ENCODE data around the gene PLCXD3.
"Not testable (repeated sequence)": the region's sequence is repeated elsewhere in the genome, so short reads cannot be mapped to it uniquely, and the experiment has no call there.

The PLCXD3 gene

GRCh38 chr5:41346609-41347008 lies 163.8 kb downstream of the PLCXD3 start:
- DNase-seq (ENCODE audit: low read depth): no peak

DNA sequence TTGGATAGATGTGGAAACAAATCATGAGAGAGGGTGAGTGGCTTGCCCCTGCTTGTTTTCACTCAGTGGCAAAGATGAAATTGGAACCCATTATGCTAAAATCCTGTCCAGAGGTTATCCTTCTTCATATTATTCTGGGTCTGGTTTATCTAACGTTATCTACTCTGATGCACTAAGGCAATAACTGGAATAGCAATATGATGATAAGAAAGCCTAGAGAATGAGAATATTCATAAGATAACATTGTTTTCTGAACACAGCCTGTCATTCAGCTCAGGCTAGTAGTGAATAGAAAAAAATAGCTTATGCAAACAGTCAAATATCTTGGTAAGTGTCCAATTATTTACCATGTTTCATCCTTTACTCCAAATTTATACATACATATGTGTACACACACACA lies 165.1 kb downstream of the PLCXD3 start:
- no peak for DNase-seq (ENCODE audit: low read depth)

GRCh38 chr5:41339339-41339738 lies 171.1 kb downstream of the PLCXD3 start:
- no peak for DNase-seq (ENCODE audit: low read depth)

DNA sequence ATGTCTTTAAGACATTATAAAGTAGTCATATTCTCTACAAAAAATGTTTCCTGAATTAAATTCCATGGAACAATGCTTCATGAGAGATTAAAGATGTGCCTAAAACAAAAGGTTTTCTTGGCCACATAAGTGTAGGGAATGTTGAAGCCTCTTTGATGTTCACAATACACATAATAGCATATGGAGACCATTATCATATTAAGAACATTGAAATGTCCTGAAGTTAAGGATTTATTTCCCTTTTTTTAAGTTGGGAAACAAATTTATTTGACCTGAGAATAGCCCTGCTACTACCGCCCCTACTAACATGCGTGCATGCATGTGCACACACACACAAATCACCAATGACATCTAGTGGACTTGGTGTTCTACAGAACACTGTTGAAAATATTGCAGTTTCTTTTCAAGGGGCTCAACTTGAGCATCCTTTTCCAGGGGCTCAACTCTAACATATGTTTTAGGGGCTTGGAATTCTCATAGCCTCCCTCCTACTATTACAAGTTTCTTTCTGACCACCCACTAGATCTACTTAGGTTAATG lies 172.2 kb downstream of the PLCXD3 start:
- no peak for DNase-seq (ENCODE audit: low read depth)

DNA sequence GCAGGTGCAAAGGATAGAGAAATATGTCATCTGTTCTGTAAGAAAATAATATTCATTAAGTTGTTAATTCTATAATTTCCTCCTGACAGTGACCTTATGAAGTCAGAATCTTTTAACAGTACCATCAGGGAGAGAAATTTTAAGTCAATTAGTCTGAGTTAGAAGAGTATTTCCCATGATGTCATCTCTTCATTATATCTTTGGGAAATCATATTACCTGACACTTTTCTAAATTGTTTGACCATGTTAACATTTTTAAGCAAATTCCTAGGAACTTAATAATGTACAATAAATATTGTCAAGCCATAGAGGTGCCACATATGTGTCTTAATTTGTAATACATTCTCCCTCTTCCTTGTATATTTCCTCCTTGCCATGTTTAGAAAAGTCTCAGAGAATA lies 172.7 kb downstream of the PLCXD3 start:
- DNase-seq (ENCODE audit: low read depth): no peak

GRCh38 chr5:41337216-41337615 lies 173.2 kb downstream of the PLCXD3 start:
- no peak for DNase-seq (ENCODE audit: low read depth)

DNA sequence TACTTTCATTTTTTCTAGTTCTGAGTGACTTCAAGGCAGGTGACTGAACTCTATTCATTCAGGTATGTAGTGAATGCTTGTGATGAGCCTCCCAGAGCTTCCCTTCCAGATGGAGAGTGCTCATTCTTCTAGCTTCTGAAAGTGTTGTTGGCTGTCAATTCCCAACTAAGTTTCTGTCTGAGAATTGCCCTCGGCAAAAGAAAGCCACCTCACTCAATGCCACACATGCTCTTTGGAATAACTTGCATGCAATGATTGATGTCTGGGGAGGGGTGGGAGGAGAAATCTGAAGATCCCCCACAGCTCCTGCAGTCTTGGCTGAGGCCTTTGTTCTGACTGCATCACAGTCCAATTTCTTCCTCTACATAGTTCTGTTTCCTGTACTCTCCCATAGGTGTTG lies 173.9 kb downstream of the PLCXD3 start:
- DNase-seq (ENCODE audit: low read depth): no peak

GRCh38 chr5:41335596-41336181 lies 174.7 kb downstream of the PLCXD3 start:
- no peak for DNase-seq (ENCODE audit: low read depth)

GRCh38 chr5:41334758-41335157 lies 175.6 kb downstream of the PLCXD3 start:
- DNase-seq (ENCODE audit: low read depth): no peak

DNA sequence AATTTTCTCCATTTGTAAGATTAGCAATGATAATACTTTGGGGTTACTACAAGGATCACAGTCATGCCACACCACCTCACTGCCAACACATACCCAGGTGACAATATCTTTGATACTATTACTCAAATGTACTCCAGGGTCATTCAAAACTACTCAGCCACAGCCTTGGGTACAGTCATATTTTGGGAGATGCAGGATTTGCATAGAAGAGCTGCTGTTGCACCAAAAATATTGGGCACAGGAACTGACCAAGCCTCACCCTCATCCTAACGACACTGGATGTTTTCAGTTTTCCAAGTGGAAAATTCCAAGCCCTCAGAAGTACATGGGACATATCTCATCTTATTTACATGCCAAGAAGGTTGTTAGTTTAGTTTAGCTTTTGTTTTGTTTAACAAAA lies 176.2 kb downstream of the PLCXD3 start:
- no peak for DNase-seq (ENCODE audit: low read depth)

GRCh38 chr5:41325074-41325473 lies 185.3 kb downstream of the PLCXD3 start:
- DNase-seq (ENCODE audit: low read depth): no peak

- not testable (repeated sequence) for DNase-seq (ENCODE audit: low read depth)
These were observed 187.6 kb downstream of the PLCXD3 start for GRCh38 chr5:41322826-41323225.

DNA sequence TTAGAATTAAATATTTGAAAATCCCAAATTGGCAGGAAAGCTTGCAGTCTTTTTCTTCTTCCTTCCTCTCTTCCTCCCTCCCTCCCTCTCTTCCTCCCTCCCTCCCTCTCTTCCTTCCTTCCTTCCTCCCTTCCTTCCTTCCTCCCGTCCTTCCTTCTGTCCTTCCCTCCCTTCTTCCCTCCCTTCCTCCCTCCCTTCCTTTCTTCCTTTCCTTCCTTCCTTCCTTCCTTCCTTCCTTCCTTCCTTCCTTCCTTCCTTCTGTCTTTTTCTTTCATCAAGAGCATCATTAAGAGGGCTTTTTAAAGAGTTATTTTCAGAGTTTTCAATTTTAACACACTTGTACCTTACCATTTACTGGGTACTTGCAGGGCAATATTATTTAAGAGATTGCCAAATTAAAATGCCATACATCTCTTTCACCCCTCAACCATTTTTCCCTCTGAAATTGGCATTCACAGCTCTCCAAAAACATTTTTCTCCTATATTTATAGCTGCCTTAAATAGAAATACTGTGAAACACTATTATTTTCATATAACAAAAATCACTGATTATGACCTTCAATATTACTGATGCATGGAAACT lies 197.8 kb downstream of the PLCXD3 start:
- no peak for DNase-seq (ENCODE audit: low read depth)

DNA sequence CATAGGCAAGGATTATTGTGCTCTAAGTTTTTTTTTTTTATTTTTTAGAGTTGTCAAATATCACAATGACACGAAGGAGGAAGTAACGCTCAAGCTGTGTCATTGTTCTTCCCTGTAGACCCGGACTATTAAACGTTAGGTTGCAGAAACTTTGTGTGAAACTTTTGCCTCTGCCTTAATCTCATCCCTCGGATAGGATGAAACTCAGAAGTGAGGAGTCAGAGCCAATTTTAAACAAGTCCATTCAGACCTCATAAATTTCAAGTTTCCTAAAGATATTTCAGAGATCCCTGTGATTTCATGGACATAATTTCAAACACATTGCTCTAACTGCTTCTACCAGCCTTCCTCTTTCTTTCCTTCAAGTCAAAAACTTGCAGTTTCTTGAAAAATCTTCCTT lies 198.3 kb downstream of the PLCXD3 start:
- DNase-seq (ENCODE audit: low read depth): no peak

- DNase-seq (ENCODE audit: low read depth): no peak
These were observed 201.1 kb downstream of the PLCXD3 start for GRCh38 chr5:41309275-41309674.

DNA sequence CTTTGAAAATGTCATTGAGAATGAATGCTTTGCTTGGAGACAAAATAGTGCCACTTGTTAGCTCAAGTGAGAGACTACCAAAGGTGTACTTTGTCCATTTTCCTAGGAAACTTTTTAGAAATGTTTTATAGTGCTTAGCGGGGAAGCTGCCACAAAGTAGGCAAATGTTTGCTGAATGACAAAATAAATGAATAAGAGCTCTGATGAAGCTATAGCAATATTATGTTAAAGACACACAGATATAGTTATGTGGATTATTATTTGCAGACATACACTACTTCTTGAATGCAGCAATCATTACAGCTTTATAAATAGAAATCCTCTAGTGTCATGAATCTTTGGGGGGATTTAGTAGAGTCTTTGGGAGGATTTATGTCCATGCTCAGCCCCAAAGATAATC lies 204.4 kb downstream of the PLCXD3 start:
- no peak for DNase-seq (ENCODE audit: low read depth)

DNA sequence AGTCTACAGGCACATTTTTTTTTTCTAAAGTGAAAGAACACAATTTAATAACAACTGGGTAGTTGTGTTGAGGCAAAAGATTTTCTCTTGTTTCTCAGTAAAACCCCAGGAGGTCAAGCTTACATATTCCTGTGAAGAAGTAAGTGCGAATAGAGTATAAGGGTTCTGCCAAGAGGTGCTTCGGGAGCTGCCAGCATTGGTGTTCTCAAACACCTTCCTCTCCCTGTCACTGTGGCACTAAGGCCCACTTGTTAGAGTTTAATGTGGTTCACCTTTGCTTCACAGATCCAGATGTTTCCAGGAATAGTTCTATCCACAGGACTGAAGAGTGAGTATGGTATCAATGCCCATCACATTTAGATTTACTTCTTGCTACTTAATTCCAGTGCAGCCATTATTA lies 205.3 kb downstream of the PLCXD3 start:
- DNase-seq (ENCODE audit: low read depth): no peak

GRCh38 chr5:41296066-41296465 lies 214.3 kb downstream of the PLCXD3 start:
- no peak for DNase-seq (ENCODE audit: low read depth)

DNA sequence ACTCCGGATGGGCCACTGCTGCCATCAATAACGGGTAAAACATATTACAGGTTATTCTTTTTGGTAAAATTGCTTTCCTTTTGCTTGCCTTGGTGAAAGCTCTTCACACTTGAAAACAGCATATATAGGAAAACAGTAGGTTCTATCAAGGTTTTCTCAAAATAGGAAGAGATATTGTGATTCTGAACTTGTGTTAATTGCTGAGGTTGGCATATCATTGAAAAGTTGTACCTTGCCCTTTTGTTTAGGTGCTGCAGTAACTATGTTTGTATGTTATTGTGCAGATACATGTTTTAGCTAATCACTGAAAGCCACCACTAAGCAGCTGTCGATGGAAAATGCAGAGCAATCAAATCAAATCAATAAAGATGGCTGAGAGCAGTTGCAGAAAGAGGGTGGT lies 219.1 kb downstream of the PLCXD3 start:
- no peak for DNase-seq (ENCODE audit: low read depth)

GRCh38 chr5:41290810-41291209 lies 219.6 kb downstream of the PLCXD3 start:
- no peak for DNase-seq (ENCODE audit: low read depth)

DNA sequence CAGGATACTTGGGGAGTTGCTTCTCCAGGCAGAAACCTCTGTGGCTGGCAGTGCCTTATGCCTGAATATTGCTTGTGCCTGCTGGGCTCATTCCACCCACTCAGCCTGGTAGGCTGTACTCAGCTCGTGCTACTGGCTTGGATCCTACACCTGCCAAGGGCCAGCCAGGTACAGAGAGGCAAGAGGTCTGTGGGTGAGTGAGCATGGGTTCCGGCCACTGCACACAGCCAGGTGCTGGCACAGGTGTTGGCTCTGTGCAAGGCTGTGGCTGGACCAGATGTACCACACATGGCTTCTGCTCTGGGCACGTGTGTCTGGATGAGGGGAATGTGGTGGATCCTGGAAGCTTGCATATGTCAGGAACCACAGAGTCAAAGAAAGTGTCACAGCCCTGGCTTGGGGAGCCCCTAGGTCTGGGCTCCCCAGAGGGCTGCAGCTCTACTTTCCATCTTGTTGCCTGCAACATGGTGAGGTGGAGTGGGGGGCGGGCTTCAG lies 220.4 kb downstream of the PLCXD3 start:
- no peak for DNase-seq (ENCODE audit: low read depth)

DNA sequence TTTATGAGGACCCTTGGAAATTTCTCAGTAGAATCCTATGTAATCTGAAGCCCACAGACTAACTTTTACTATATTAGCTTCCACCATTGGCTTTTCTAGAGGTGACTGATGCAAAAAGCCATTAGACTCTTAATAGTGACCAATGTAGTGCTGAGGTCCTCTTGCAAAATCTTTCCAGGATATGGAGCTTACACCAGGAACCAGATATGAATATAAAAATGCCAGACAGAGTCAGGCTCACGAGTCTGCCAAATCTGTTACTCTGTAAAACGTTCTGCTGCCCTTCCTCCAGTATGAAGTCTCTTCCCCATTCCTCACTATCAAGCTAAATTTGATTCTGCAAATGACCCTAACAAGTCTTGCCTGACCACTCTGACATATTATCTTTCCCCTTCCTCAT lies 223.7 kb downstream of the PLCXD3 start:
- no peak for DNase-seq (ENCODE audit: low read depth)

- DNase-seq (ENCODE audit: low read depth): no peak
These were observed 224.2 kb downstream of the PLCXD3 start for GRCh38 chr5:41286165-41286564.

- DNase-seq (ENCODE audit: low read depth): no peak
These were observed 225.5 kb downstream of the PLCXD3 start for GRCh38 chr5:41284938-41285337.
